ENCODE data around the gene AKT1S1.

The AKT1S1 gene

DNA sequence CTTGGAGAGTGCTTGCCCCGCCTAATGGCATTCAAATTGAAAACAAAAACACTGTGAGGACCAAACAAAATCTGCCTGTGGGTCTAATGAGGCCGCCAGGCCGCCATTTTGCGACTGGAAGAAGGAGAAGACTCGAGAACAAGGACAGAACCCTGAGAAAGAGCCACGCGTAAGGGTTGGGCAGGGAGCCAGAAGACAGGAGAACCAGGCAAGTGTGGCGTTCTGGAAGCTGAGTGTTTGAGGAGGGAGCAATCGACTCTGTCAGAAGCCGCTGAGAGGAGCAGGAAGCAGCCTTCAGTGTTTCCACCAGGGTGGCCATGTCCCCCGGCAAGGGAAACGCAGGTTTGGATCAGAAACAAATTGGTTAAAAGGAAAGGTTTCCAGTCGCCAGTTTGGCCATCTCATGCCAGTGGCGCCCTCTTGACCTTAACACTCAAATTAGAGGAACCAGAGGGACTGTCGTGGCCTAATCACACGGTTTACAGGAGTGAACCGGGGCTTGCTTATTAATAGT lies 36.4 kb downstream of the AKT1S1 start:
- Histone ChIP-seq H3K27me3 (no peaks in the 10 kb centered on the region), H4K20me1 (peaks cover 0 to 34% (median 9%) of the 10 kb centered on the region in 11 experiments; a peak in 8 of 22 replicates), H3K27ac (no peak overlapping the region), H3K4me1 (peaks cover 10 to 37% (median 28%) of the 10 kb centered on the region in 10 experiments; a peak in 19 of 20 replicates), H3K9ac (no peak overlapping the region), H3K9me3 (replicated peaks in 1 of 11) (no peaks in the 10 kb centered on the region), H3K4me3 (no peak overlapping the region), H3K36me3 (peaks cover 52 to 64% (median 55%) of the 10 kb centered on the region in 11 experiments), H3K4me2 (no peak overlapping the region)
- TF ChIP-seq Cebpa-rat (IDR thresholded peaks at IDR 0.05): no peak

DNA sequence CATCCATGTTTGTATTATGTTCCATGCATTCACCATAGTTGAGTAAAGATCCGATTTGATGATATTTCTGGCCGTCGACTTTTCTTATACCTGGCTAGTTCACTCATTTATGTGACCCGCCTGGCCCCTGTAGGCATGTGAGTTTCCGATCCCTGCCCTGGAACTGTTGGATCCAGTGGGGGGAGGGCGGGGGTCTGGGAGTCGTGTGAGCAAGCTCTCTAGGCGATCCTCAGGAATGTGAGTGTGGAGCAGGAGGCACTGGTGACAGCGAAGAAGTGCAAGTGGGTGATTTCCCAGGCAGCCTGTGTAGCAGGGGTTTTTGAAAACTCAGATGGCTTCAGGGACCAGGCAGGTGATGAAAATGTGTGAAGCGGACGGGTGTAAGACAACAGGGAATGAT lies 36.8 kb downstream of the AKT1S1 start:
- Histone ChIP-seq H3K36me3 (peaks cover 57 to 69% (median 59%) of the 10 kb centered on the region in 11 experiments), H3K27me3 (no peaks in the 10 kb centered on the region), H3K9ac (no peak overlapping the region), H3K4me3 (no peak overlapping the region), H3K9me3 (replicated peaks in 1 of 11) (no peaks in the 10 kb centered on the region), H4K20me1 (peaks cover 0 to 35% (median 9%) of the 10 kb centered on the region in 11 experiments; a peak in 8 of 22 replicates), H3K4me2 (no peak overlapping the region), H3K4me1 (peaks cover 10 to 37% (median 28%) of the 10 kb centered on the region in 10 experiments; a peak in 19 of 20 replicates), H3K27ac (no peak overlapping the region)
- no peak for TF ChIP-seq Cebpa-rat (IDR thresholded peaks at IDR 0.05)

DNA sequence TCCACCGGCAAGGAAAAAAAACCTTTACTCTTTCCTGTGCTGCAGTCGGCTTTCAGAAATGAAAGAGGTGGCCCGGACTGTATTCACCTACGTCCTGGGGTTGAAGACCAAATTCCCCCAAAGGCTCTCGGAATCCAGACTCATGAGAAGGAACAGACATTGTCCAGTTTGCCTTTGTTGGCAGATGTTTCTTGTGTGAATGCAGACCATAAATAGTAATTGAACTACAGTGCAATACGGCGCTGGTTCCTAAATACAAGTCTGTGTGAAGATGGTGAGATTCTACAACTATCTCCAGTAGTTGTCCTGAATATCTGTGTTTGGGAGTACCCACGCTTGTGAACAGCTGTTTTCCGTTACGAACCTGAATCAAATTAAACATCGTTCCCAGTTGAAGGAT lies 37.4 kb downstream of the AKT1S1 start:
- no peaks in the 10 kb centered on the region for H3K27me3 ChIP-seq
- H3K36me3 ChIP-seq: peaks cover 63 to 75% (median 65%) of the 10 kb centered on the region in 11 experiments
- H3K4me3 ChIP-seq: no peak overlapping the region
- H3K27ac ChIP-seq: no peak overlapping the region
- H3K9ac ChIP-seq: no peak overlapping the region
- peaks cover 0 to 41% (median 9%) of the 10 kb centered on the region in 11 experiments; a peak in 9 of 22 replicates for H4K20me1 ChIP-seq
- TF ChIP-seq Cebpa-rat (IDR thresholded peaks at IDR 0.05): no peak
- no peak overlapping the region for H3K4me2 ChIP-seq
- no peaks in the 10 kb centered on the region for H3K9me3 ChIP-seq (replicated peaks in 1 of 11)
- H3K4me1 ChIP-seq: peaks cover 8 to 36% (median 27%) of the 10 kb centered on the region in 10 experiments; a peak in 19 of 20 replicates

DNA sequence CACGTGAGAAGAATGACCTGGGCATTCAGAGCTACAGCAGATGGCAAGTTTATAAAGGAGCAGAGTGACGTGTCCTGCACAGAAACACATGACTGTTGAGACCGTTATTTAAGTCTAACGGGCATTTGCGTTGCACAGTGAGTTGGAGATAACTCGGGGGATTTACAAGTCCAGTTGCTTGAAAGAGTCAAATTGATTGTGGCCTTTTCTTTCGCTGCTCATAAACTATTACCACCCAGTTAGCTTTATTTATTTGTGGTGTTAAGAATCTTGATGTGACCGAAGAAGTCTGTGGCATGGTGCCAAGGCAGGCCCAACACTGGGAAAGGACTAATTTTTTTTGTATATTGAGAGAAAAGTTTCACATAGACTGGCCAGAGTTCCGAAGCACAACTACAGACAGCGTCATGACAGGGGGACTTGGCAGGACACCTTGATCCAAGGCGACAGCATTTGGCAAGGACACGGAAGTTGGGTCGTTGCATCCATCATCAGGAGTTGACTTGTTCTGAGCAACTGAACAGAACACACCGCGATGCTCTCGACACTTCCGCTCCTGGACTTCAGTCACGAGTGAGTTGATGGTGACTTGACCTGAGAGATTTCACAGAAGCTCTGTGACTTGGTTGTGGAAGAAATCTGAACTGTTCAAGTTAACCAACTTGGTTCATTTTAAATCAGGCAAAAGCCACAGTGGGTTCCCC lies 38.1 kb downstream of the AKT1S1 start:
- Histone ChIP-seq H3K4me3 (no peak overlapping the region), H3K9me3 (replicated peaks in 1 of 11) (no peaks in the 10 kb centered on the region), H3K36me3 (peaks cover 70 to 82% (median 72%) of the 10 kb centered on the region in 11 experiments), H4K20me1 (peaks cover 0 to 48% (median 9%) of the 10 kb centered on the region in 11 experiments; a peak in 12 of 22 replicates), H3K27ac (no peak overlapping the region), H3K4me2 (no peak overlapping the region), H3K9ac (no peak overlapping the region), H3K4me1 (peaks cover under 1 to 29% (median 21%) of the 10 kb centered on the region in 10 experiments; a peak in 19 of 20 replicates), H3K27me3 (no peaks in the 10 kb centered on the region)
- TF ChIP-seq Cebpa-rat (IDR thresholded peaks at IDR 0.05): no peak

DNA sequence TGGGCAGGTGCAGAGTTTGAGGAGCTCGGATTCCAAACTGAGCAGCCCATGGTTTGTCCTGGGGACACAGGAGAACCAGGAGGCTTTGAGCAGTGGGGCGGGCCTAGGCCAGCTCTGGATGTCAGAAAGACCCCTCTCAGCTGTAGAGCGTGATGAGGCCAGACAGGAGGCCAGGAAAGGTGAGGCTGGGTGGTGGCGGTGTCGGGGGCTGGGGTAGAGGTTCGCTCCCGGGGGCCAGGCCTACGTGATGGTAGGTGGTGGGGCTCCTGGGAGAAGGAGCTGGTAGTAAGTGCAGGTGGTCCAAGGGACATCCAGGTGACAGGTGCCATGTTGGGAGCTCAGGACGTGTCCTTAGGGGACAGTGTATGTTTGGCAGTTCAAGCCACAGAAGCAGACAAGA lies 39.7 kb downstream of the AKT1S1 start:
- Histone ChIP-seq H3K4me1 (peaks cover 2 to 28% (median 13%) of the 10 kb centered on the region in 10 experiments; a peak in 18 of 20 replicates), H3K9me3 (replicated peaks in 1 of 11) (no peaks in the 10 kb centered on the region), H3K27ac (no peak overlapping the region), H3K4me2 (no peak overlapping the region), H3K9ac (no peak overlapping the region), H3K36me3 (peaks cover 84 to 98% (median 88%) of the 10 kb centered on the region in 11 experiments), H3K27me3 (no peaks in the 10 kb centered on the region), H4K20me1 (peaks cover 0 to 64% (median 9%) of the 10 kb centered on the region in 11 experiments; a peak in 13 of 22 replicates), H3K4me3 (no peak overlapping the region)
- TF ChIP-seq Cebpa-rat (IDR thresholded peaks at IDR 0.05): no peak

DNA sequence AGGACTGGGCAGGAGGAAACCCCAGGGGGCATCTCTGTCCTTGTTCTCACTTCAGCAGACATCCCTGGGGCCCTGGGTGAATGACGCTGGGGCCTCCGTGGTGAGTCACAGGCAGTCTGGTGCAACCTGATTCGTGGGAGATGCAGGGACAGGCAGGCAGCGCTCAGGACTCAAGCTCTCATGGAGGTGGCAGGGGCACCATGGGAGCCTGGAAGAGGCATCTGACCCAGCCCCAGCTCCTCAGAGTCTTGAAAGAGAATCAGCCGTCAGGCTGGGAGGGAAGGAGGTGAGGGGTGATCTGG lies 40.2 kb downstream of the AKT1S1 start:
- no peak overlapping the region for H3K4me2 ChIP-seq
- 0 out of 22 replicates have a peak overlapping the region, but pooled peaks of 1 of the 11 experiments have one; percentile 15 for H3K27ac ChIP-seq
- H3K27me3 ChIP-seq: no peaks in the 10 kb centered on the region
- H3K9me3 ChIP-seq (replicated peaks in 1 of 11): no peaks in the 10 kb centered on the region
- no peak overlapping the region for H3K4me3 ChIP-seq
- 0 out of 22 replicates have a peak overlapping the region, but pooled peaks of 2 of the 11 experiments have one; percentile 9 to 14 for H3K9ac ChIP-seq
- H3K36me3 ChIP-seq: peaks cover 88 to 98% (median 93%) of the 10 kb centered on the region in 11 experiments
- TF ChIP-seq Cebpa-rat (IDR thresholded peaks at IDR 0.05): no peak
- peaks cover 7 to 31% (median 17%) of the 10 kb centered on the region in 10 experiments; a peak in 18 of 20 replicates for H3K4me1 ChIP-seq
- H4K20me1 ChIP-seq: peaks cover 0 to 69% (median 9%) of the 10 kb centered on the region in 11 experiments; a peak in 13 of 22 replicates

DNA sequence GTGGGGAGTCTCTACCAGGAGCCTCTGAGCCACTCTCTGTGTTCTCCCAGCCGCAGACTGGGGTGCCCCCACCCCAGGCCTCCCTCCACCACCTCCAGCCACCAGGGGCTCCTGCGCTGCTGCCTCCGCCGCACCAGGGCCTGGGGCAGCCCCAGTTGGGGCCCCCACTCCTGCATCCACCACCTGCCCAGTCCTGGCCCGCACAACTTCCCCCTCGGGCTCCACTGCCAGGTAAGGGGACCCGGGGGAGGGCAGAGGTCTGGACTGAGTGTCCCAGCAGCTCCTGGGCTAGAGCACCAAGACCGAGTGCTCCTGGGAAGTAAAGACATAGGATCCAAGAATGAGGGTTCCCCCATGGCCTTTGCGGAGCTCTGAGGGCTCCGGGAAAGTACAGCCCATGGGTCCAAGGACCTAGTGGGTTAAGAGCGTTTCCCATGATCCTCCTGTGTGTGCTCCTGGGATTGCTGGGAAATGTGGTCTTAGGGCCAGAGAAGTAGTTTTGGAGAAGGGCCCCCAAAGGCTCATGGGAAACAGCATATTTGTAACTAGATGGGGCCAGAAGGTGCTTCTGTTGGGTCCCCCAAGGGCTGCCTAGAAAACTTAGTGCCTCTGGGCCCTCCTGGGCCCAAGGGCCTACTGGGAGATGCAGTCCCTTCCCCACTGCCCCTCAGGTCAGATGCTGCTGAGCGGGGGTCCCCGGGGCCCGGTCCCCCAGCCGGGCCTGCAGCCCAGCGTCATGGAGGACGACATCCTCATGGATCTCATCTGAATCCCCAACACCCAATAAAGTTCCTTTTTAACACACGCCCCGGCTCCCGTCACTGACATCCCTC lies 40.8 kb downstream of the AKT1S1 start:
- Histone ChIP-seq H3K4me3 (no peak overlapping the region), H3K9me3 (replicated peaks in 1 of 11) (no peaks in the 10 kb centered on the region), H3K36me3 (peaks cover 93 to 100% (median 99%) of the 10 kb centered on the region in 11 experiments), H3K27me3 (no peaks in the 10 kb centered on the region), H4K20me1 (peaks cover 0 to 75% (median 12%) of the 10 kb centered on the region in 11 experiments; a peak in 15 of 22 replicates), H3K4me2 (no peak overlapping the region), H3K9ac (peak overlapping the region in 2 of 11 experiments; percentile 9 to 14; a peak in 1 of 22 replicates), H3K27ac (0 out of 22 replicates have a peak overlapping the region, but pooled peaks of 1 of the 11 experiments have one; percentile 15), H3K4me1 (peaks cover 9 to 37% (median 22%) of the 10 kb centered on the region in 10 experiments)
- no peak for TF ChIP-seq Cebpa-rat (IDR thresholded peaks at IDR 0.05)

DNA sequence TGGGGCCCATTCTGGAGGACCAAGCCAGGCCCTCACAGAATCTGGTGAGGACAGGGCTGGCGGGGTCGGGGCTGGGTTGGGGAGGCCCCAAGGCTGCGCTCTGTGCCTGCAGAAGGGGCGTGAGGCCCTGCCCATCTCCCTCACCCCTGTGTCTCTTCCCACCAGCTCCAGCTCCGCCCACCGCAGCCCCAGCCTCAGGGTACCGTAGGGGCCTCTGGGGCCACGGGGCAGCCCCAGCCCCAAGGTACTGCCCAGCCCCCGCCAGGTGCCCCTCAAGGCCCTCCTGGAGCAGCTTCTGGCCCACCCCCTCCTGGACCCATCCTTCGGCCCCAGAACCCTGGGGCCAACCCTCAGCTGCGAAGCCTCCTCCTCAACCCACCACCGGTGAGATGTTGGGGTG lies 41.6 kb downstream of the AKT1S1 start:
- Histone ChIP-seq H3K36me3 (peaks cover 95 to 100% (median 100%) of the 10 kb centered on the region in 11 experiments), H3K27ac (no peak overlapping the region), H3K9ac (no peak overlapping the region), H3K4me1 (peaks cover 9 to 45% (median 28%) of the 10 kb centered on the region in 10 experiments), H3K4me3 (no peak overlapping the region), H3K27me3 (no peaks in the 10 kb centered on the region), H4K20me1 (peaks cover 0 to 83% (median 19%) of the 10 kb centered on the region in 11 experiments; a peak in 17 of 22 replicates), H3K4me2 (no peak overlapping the region), H3K9me3 (replicated peaks in 1 of 11) (no peaks in the 10 kb centered on the region)
- no peak for TF ChIP-seq Cebpa-rat (IDR thresholded peaks at IDR 0.05)
